Ovary (tissue), 10 donors: ENCODE measurements around the gene LMX1A. TPM values are rescaled to one million over a fixed set of nuclear protein-coding genes. Genes with fewer than 3 reads are reported as not detected.
A peak's percentile ranks its signal among the peaks of the same experiment; 100 is the strongest.

Source experiments
- DNase-seq, 5 donors: peaks; one replicate each; pipeline ENCODE4 v3.0.0-alpha.2; 2019 to 2020
- H3K27ac ChIP-seq, 2 donors: fragments of 200-600 bp; one replicate each; pipeline versions ENCODE4 v1.5.1 to v1.8.0; 2019 to 2022
- H3K27me3 ChIP-seq: fragments of 200-600 bp; one replicate; pipeline ENCODE4 v1.8.0; 2022
- H3K36me3 ChIP-seq: fragments of 200-600 bp; sonication (generic); one replicate; pipeline ENCODE4 v1.5.1; 2019
- H3K4me1 ChIP-seq: one replicate; pipeline ENCODE4 v1.8.1; 2013; ENCODE audit warnings: mild to moderate bottlenecking, moderate library complexity; ENCODE audit not compliant: insufficient read depth
- H3K4me3 ChIP-seq: fragments of 200-600 bp; sonication (generic); one replicate; pipeline ENCODE4 v1.5.1; 2017
- H3K9me3 ChIP-seq, 2 donors: fragments of 200-600 bp in 1 of 2; sonication (generic) in 1 of 2; one replicate each; pipeline versions ENCODE4 v1.5.1 to v1.8.1; 2013 to 2019; ENCODE audit warnings: mild to moderate bottlenecking in 1 of 2, moderate library complexity in 1 of 2
- CTCF ChIP-seq, 3 donors: fragments of 450-650 bp in 2 of 3; fragments of 200-600 bp in 1 of 3; IDR thresholded peaks; one replicate each; pipeline versions ENCODE4 v1.5.1 to v1.8.0; 2016 to 2022; ENCODE audit warnings: antibody characterized with exemption in 3 of 3, mild to moderate bottlenecking in 1 of 3
- EP300 ChIP-seq: sonication (generic); formaldehyde crosslinking; IDR thresholded peaks from one replicate; pipeline ENCODE4 v1.6.1; 2017; ENCODE audit warnings: antibody characterized with exemption
- POLR2A ChIP-seq: fragments of 450-650 bp; IDR thresholded peaks from one replicate; pipeline ENCODE4 v1.6.1; 2017; ENCODE audit warnings: antibody characterized with exemption, mild to moderate bottlenecking, moderate library complexity
- WGBS, 3 donors: extraction: QIAGEN DNeasy Blood & Tissue Kit in 1 of 3; methylation state at CpG; one replicate each; pipeline versions ENCODE4 v1.1.5 to v1.1.7; 2013 to 2017; 5-methylcytosine and 5-hydroxymethylcytosine counted together
- intact Hi-C, 4 donors: fragments of 100-400 bp; cut with DNase I; formaldehyde crosslinking; loops; one replicate each; pipeline versions ENCODE4 v1.11.0 to v1.15.1; 2022 to 2023
- long read RNA-seq, 3 donors: library from polyadenylated mRNA in 2 of 3; unstranded in 2 of 3; transcript quantifications; one replicate each; pipeline ENCODE4 v2.0.0 and lab custom pipeline, GENCODE V29; 2021 to 2026
- polyA plus RNA-seq, 2 donors: library from polyadenylated mRNA; stranded (reverse); fragments of 200-250 nt in 1 of 2; fragments of 350-450 nt in 1 of 2; fragmentation: Illumina TruSeq in 1 of 2; extraction: RNeasy Lipid Tissue Mini Kit (QIAGEN cat#74804) in 1 of 2; gene quantifications; one replicate each; pipeline ENCODE4 v1.2.3, GENCODE V29; 2013 to 2014
- total RNA-seq, 7 donors: library from RNA; depleted of rRNA in 2 of 7; stranded (reverse); fragments of >200 nt in 2 of 7; fragmentation: NEBNext Ultra II Directional in 3 of 7; extraction: Animal tissue kit (Norgen Biotek cat#: 25700) in 3 of 7; gene quantifications; one replicate each; pipeline versions ENCODE4 v1.1.0 to v1.2.4, GENCODE V29; 2016 to 2023
- donor health status: DM: no; HTN: no; CAD: no; lungs with moderate emphysema.
- donor health status: DM: no; HTN: no; CAD: no.
- donor health status: Bipolar disorder and iron deficiency.
- donor health status: DM: yes; HTN: yes; CAD: no.
- donor health status: DM: no; HTN: no; CAD: no.
- donor health status: DM: yes; HTN: yes; CAD: no.

Gene LMX1A
- total RNA-seq (not detected), polyA plus RNA-seq (under 1 TPM in 1 of 2 donors, not detected in 1; 0.15 TPM)
- long read RNA-seq, donor 1, result 0 reads
- long read RNA-seq, donor 2, result 0 reads
- long read RNA-seq, donor 3, result 0 reads

- Histone ChIP-seq H3K27ac (no peak within 1 kb of the TSS), H3K27me3 (no peaks in the 10 kb centered on the region), H3K9me3 (no peaks in the 10 kb centered on the region), H3K36me3 (no peaks in the 10 kb centered on the region), H3K4me1 (peaks cover 1% of the 10 kb centered on the region), H3K4me3 (peak within 1 kb of the TSS; percentile 4)
- 0 to 1% (median 1%) methylated on average over 38 to 88 of the region's 88 CpGs for WGBS, 3 donors
- intact Hi-C loops, result no loop called here
- DNase-seq, result no peak
- no peak for TF ChIP-seq CTCF (IDR thresholded peaks at IDR 0.05)
- TF ChIP-seq POLR2A, result no peak
- TF ChIP-seq EP300, result no peak
Observed at GRCh38 chr1:165355977-165356811, at the start of gene LMX1A. LMX1A (minus strand) TSS chr1:165356715; CDS start chr1:165355559, 1,156 bp downstream.

GRCh38 chr1:165403835-165404482 lies 47.4 kb upstream of the LMX1A start:
- WGBS, 3 donors, result 33 to 37% (median 35%) methylated on average over 3 of the region's 3 CpGs
- no peak overlapping the region for H3K4me3 ChIP-seq
- no peak for DNase-seq
- H3K9me3 ChIP-seq, result no peaks in the 10 kb centered on the region
- TF ChIP-seq CTCF (IDR thresholded peaks at IDR 0.05) (peak in 1 of 3 donors; percentile 9), EP300 (no peak), POLR2A (no peak)
- intact Hi-C loops, result no loop called here
- H3K4me1 ChIP-seq, result no peaks in the 10 kb centered on the region
- H3K27ac ChIP-seq, result no peak overlapping the region
- H3K27me3 ChIP-seq, result no peaks in the 10 kb centered on the region
- no peaks in the 10 kb centered on the region for H3K36me3 ChIP-seq

- H3K27me3 ChIP-seq, result no peaks in the 10 kb centered on the region
- intact Hi-C loops, result no loop called here
- 85 to 92% (median 87%) methylated on average over 4 of the region's 4 CpGs for WGBS, 3 donors
- H3K27ac ChIP-seq, result no peak overlapping the region
- no peak overlapping the region for H3K4me3 ChIP-seq
- H3K36me3 ChIP-seq, result no peaks in the 10 kb centered on the region
- no peaks in the 10 kb centered on the region for H3K4me1 ChIP-seq
- TF ChIP-seq EP300, result no peak
- no peak for TF ChIP-seq POLR2A
- no peak for TF ChIP-seq CTCF (IDR thresholded peaks at IDR 0.05)
- H3K9me3 ChIP-seq, result no peaks in the 10 kb centered on the region
- DNase-seq, result no peak
Observed at GRCh38 chr1:165402517-165403111, 46.1 kb upstream of the LMX1A start.

- Histone ChIP-seq H3K27me3 (no peaks in the 10 kb centered on the region), H3K27ac (no peak overlapping the region), H3K9me3 (no peaks in the 10 kb centered on the region), H3K36me3 (no peaks in the 10 kb centered on the region), H3K4me3 (no peak overlapping the region), H3K4me1 (peaks cover 2% of the 10 kb centered on the region)
- intact Hi-C loops, result loop anchor here (5.0 to 10.0 kb wide), 2 partner anchors 184 to 517 kb away; no protein-coding TSS in a partner anchor
- 9 to 16% (median 16%) methylated on average over 4 of the region's 4 CpGs for WGBS, 3 donors
- TF ChIP-seq CTCF (IDR thresholded peaks at IDR 0.05), result no peak
- TF ChIP-seq EP300, result no peak
- TF ChIP-seq POLR2A, result no peak
- DNase-seq, result peak in 1 of 5 donors; percentile 46
Observed at GRCh38 chr1:165397944-165398343, 41.4 kb upstream of the LMX1A start.
